Measurements from ENCODE around the gene C11orf58.
A peak's percentile ranks its signal among the peaks of the same experiment; 100 is the strongest.

C11orf58 gene

DNA sequence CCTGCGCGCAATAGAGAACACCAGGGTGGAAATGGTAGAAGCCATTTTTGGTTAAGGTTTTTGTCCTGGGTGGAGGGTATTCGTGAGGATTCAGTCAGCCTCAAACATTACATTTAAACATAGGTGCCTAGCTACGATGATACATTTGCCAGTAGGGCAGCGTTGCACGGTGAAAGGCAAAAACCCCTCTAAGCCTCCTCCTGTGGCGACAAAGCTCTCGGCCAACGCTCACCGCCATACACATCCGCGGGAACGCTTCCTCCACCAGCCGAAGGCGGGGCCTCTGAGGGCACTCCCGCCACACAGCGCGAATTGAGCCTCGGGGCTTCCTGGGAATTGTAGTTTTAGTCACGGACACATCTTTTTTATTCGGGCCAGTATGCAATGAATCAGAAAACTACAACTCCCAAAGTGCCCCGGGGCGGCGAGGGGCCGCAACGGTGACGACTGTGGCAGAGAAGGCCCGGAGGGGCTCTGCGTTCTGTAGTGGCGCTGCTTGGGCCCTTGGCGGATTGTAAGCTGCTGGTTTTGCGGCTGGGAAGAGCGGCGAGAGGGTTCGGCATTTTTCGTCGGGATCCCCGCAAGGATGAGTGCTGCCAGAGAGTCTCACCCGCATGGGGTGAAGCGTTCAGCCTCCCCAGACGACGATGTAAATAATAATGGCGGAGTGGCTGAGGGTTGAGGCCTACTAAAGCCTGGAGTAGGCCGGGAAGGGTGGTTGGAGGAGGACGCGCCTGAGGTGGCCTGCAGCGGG, at the start of gene C11orf58:
C11orf58 (plus strand) TSS at position 455 of the 754 bp plus-strand sequence; CDS start at position 587, 132 bp downstream.
- DNase-seq (ENCODE audit: extremely low spot score): peak; percentile 91
- POLR2A ChIA-PET: interaction anchor here (1.5 kb wide), 1 partner anchor 11 kb away, joined by 5 read pairs; no protein-coding TSS in a partner anchor
- CTCF ChIA-PET: interaction anchor here (0.6 to 1.5 kb wide), 3 partner anchors 15 to 1831 kb away, joined by 3 to 4 read pairs (median 3); no protein-coding TSS in a partner anchor
- TF ChIP-seq CTCF (IDR thresholded peaks at IDR 0.05; ENCODE audit: control extremely low read depth, extremely low read depth, low read depth, missing control alignments): no peak

DNA sequence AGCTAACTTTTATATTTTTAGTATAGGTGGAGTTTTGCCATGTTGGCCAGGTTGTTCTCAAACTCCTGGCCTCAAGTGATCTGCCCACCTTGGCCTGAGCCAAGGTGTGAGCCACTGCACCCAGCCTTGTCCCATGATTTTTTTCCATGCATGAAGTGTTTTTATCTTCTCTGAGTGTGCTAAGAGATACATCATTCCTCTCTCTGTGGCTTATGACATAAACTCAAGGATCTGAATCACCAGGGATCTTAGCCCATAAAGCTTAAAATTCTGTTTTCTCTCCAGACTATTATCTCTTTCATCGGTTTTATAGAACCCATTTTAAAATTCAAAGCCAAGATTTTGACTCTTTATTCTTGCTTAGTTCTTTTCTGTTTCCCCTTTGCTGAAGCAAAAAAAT, 48.4 kb upstream of the C11orf58 start:
- no peak for TF ChIP-seq CTCF (IDR thresholded peaks at IDR 0.05; ENCODE audit: control extremely low read depth, extremely low read depth, low read depth, missing control alignments)
- ChIA-PET POLR2A (no interaction called here), CTCF (interaction anchor here (1.3 kb wide), 1 partner anchor 16 kb away, joined by 4 read pairs; no protein-coding TSS in a partner anchor)
- DNase-seq (ENCODE audit: extremely low spot score): no peak

GRCh38 chr11:16703795-16704194, 34.7 kb upstream of the C11orf58 start:
- DNase-seq (ENCODE audit: extremely low spot score): no peak
- CTCF ChIA-PET: no interaction called here
- POLR2A ChIA-PET: no interaction called here
- TF ChIP-seq CTCF (IDR thresholded peaks at IDR 0.05; ENCODE audit: control extremely low read depth, extremely low read depth, low read depth, missing control alignments): no peak

GRCh38 chr11:16713594-16713993, 24.9 kb upstream of the C11orf58 start:
- no peak for TF ChIP-seq CTCF (IDR thresholded peaks at IDR 0.05; ENCODE audit: control extremely low read depth, extremely low read depth, low read depth, missing control alignments)
- CTCF ChIA-PET: no interaction called here

GRCh38 chr11:16722581-16723344, 15.7 kb upstream of the C11orf58 start:
- no peak for DNase-seq (ENCODE audit: extremely low spot score)
- TF ChIP-seq CTCF (IDR thresholded peaks at IDR 0.05; ENCODE audit: control extremely low read depth, extremely low read depth, low read depth, missing control alignments): no peak
- ChIA-PET CTCF (interaction anchor here (1.2 kb wide), 1 partner anchor 10 kb away, joined by 3 read pairs; no protein-coding TSS in a partner anchor), POLR2A (no interaction called here)

More at GRCh38 chr11:16713594-16713993, 24.9 kb upstream of the C11orf58 start:
- POLR2A ChIA-PET: no interaction called here
- no peak for DNase-seq (ENCODE audit: extremely low spot score)

- ChIA-PET CTCF (no interaction called here), POLR2A (no interaction called here)
- no peak for DNase-seq (ENCODE audit: extremely low spot score)
- no peak for TF ChIP-seq CTCF (IDR thresholded peaks at IDR 0.05; ENCODE audit: control extremely low read depth, extremely low read depth, low read depth, missing control alignments)
These were observed 10.6 kb upstream of the C11orf58 start for GRCh38 chr11:16727806-16728205.

All from GM10248 (cell line).